Endothelial cell of umbilical vein (primary cell): ENCODE data around the gene SLC8A1. TPM values are rescaled to one million over a fixed set of nuclear protein-coding genes. Genes with fewer than 3 reads are reported as not detected.

ENCODE experiments used
- BruUV-seq: library from RNA; stranded (reverse); fragments of 400-500 nt; replicated peaks from 2 replicates; lab custom pipeline; 2021; lab: Mats Ljungman, UMichigan
- CTCF ChIA-PET: fragments of 300-600, 350-600 bp; sonication (Branson Sonifier 250); formaldehyde crosslinking; loops from one replicate; lab custom pipeline; 2021; ENCODE audit warnings: antibody characterized with exemption, inconsistent platforms; lab: Charles Lee
- POLR2A ChIA-PET: fragments of 300-600, 350-600 bp; sonication (Branson Sonifier 250); formaldehyde crosslinking; loops from one replicate; lab custom pipeline; 2021; ENCODE audit warnings: antibody characterized with exemption, inconsistent platforms; lab: Charles Lee
- DNase-seq: peaks from one replicate; pipeline ENCODE4 v3.0.0-alpha.2; 2011; ENCODE audit warnings: low read depth, low spot score
- FAIRE-seq: peaks from 2 replicates; lab custom pipeline; 2011; peaks lifted over from hg19 to GRCh38; lab: Jason Lieb, UNC
- H2AFZ ChIP-seq: 2 replicates; pipeline ENCODE4 v1.6.0; 2012; ENCODE audit warnings: low read depth, low read length, control low read depth, inconsistent platforms
- H3K27ac ChIP-seq: 2 replicates; pipeline ENCODE4 v1.5.1; 2011; ENCODE audit warnings: low read depth, mild to moderate bottlenecking, control low read depth, low read length, moderate library complexity; ENCODE audit not compliant: insufficient read depth
- H3K27me3 ChIP-seq, 2 experiments: 2 replicates each; pipeline versions ENCODE4 v1.6.0 to v1.6.1; 2011; ENCODE audit warnings: low read length in 2 of 2, mixed read lengths in 1 of 2; ENCODE audit not compliant: control insufficient read depth in 2 of 2, insufficient read depth in 2 of 2
- H3K36me3 ChIP-seq, 2 experiments: 2 replicates in 1 of 2; 3 replicates in 1 of 2; pipeline ENCODE4 v1.5.1; 2011; ENCODE audit warnings: low read length in 2 of 2, mild to moderate bottlenecking in 1 of 2, moderate library complexity in 1 of 2; ENCODE audit not compliant: control insufficient read depth in 2 of 2, insufficient read depth in 2 of 2; ENCODE audit errors: extremely low read depth in 1 of 2
- H3K4me1 ChIP-seq: 3 replicates; pipeline ENCODE4 v1.5.1; 2011; ENCODE audit warnings: mild to moderate bottlenecking, low read length; ENCODE audit not compliant: control insufficient read depth, insufficient read depth; ENCODE audit errors: extremely low read depth
- H3K4me2 ChIP-seq: 2 replicates; pipeline ENCODE4 v1.6.1; 2011; ENCODE audit warnings: low read length, control low read depth, mixed read lengths; ENCODE audit not compliant: insufficient read depth
- H3K4me3 ChIP-seq, 3 experiments: fragments of 200-600 bp in 1 of 3; sonication (generic), shearing (Covaris generic) in 1 of 3; replicated peaks in 1 of 3; 2 replicates each; pipeline ENCODE4 v1.5.1; 2011 to 2016; ENCODE audit warnings: control low read depth in 3 of 3, low read length in 3 of 3, mild to moderate bottlenecking in 2 of 3, inconsistent platforms in 1 of 3, low read depth in 1 of 3, moderate library complexity in 1 of 3; ENCODE audit not compliant: insufficient read depth in 1 of 3
- H3K79me2 ChIP-seq: 2 replicates; pipeline ENCODE4 v1.6.0; 2012; ENCODE audit warnings: low read length, inconsistent platforms; ENCODE audit not compliant: control insufficient read depth, insufficient read depth
- H3K9ac ChIP-seq: replicated peaks from 2 replicates; pipeline ENCODE3; 2011; ENCODE audit warnings: low read length, control low read depth; ENCODE audit not compliant: insufficient read depth; ENCODE audit errors: extremely low read depth
- H3K9me1 ChIP-seq: replicated peaks from 3 replicates; pipeline ENCODE4 v1.6.0; 2011; ENCODE audit warnings: mild to moderate bottlenecking, low read length; ENCODE audit not compliant: control insufficient read depth, insufficient read depth; ENCODE audit errors: extremely low read depth
- H3K9me3 ChIP-seq: replicated peaks from 2 replicates; pipeline ENCODE4 v1.5.1; 2012; ENCODE audit warnings: low read length, inconsistent platforms; ENCODE audit not compliant: control insufficient read depth, insufficient read depth
- H4K20me1 ChIP-seq: replicated peaks from 2 replicates; pipeline ENCODE3; 2011; ENCODE audit warnings: mild to moderate bottlenecking, low read length; ENCODE audit not compliant: control insufficient read depth, insufficient read depth; ENCODE audit errors: extremely low read depth
- CTCF ChIP-seq, 2 donors: IDR thresholded peaks; 1 replicate in 1 of 2; 2 replicates in 1 of 2; pipeline ENCODE4 v1.5.1; 2011; ENCODE audit warnings: low read length in 2 of 2, mild to moderate bottlenecking in 2 of 2, moderate library complexity in 2 of 2, control low read depth in 1 of 2, inconsistent platforms in 1 of 2, low read depth in 1 of 2; ENCODE audit not compliant: insufficient read depth in 1 of 2; ENCODE audit errors: extremely low read depth in 1 of 2
- EZH2 ChIP-seq: IDR thresholded peaks from 2 replicates; pipeline ENCODE4 v1.6.1; 2012; ENCODE audit warnings: borderline replicate concordance, low read depth, mild to moderate bottlenecking, moderate library complexity, low read length, inconsistent platforms; ENCODE audit not compliant: severe bottlenecking
- FOS ChIP-seq: IDR thresholded peaks from 2 replicates; pipeline ENCODE4 v1.6.1; 2011; ENCODE audit warnings: mild to moderate bottlenecking, low read length, moderate library complexity, borderline replicate concordance; ENCODE audit not compliant: insufficient read depth
- GATA2 ChIP-seq: IDR thresholded peaks from 2 replicates; pipeline ENCODE4 v1.7.0; 2011; ENCODE audit warnings: low read depth, mild to moderate bottlenecking, moderate library complexity, mixed read lengths, low read length; ENCODE audit not compliant: insufficient read length, insufficient read depth
- JUN ChIP-seq: IDR thresholded peaks from 2 replicates; pipeline ENCODE4 v1.6.1; 2011; ENCODE audit warnings: borderline replicate concordance, low read depth; ENCODE audit not compliant: insufficient read length, insufficient read depth
- MAX ChIP-seq: IDR thresholded peaks from 2 replicates; pipeline ENCODE4 v1.6.1; 2011; ENCODE audit not compliant: insufficient read depth, insufficient read length
- MYC ChIP-seq: IDR thresholded peaks from one replicate; pipeline ENCODE4 v1.6.1; 2011; ENCODE audit warnings: mild to moderate bottlenecking, low read depth, low read length
- POLR2A ChIP-seq: IDR thresholded peaks from 2 replicates; pipeline ENCODE4 v1.6.1; 2012; ENCODE audit warnings: low read depth, mild to moderate bottlenecking, control low read depth, low read length
- POLR2AphosphoS5 ChIP-seq: IDR thresholded peaks from 2 replicates; pipeline ENCODE4 v1.6.1; 2012; ENCODE audit warnings: low read depth, mild to moderate bottlenecking, control low read depth, low read length, moderate library complexity; ENCODE audit not compliant: insufficient read depth
- dilution Hi-C: fragments of 300-500 bp; cut with MboI; formaldehyde crosslinking; loops from one replicate; pipeline ENCODE4 v1.15.0; 2019; ENCODE audit warnings: low sequenced_read_pairs; ENCODE audit not compliant: extremely low pct_ligation_motif_present
- intact Hi-C: fragments of 100-400 bp; cut with micrococcal nuclease; formaldehyde crosslinking; loops from one replicate; pipeline ENCODE4 v1.10.0; 2022
- polyA plus RNA-seq, 4 experiments: library from polyadenylated mRNA; depleted of rRNA in 3 of 4; stranded (reverse) in 3 of 4; unstranded in 1 of 4; fragments of >200 nt; gene quantifications; 2 replicates each; pipeline versions ENCODE4 v1.2.1 to v1.2.3, GENCODE V29; 2011 to 2012; ENCODE audit warnings: missing spikeins in 1 of 4
- total RNA-seq: library from RNA; stranded (reverse); gene quantifications from 2 replicates; pipeline ENCODE4 v1.2.3, GENCODE V29; 2021

Gene SLC8A1
- total and polyA plus RNA-seq, 2 donors (not counting 3 experiments of a cell fraction or from before 2014, with no cell fraction given): 0.19 to 1.8 TPM

GRCh38 chr2:40255103-40255502 lies 196.8 kb downstream of the SLC8A1 start:
- BruUV-seq: no TSS peak
- no peaks in the 10 kb centered on the region for H3K36me3 ChIP-seq
- H3K9ac ChIP-seq: no peak overlapping the region
- no peak for DNase-seq
- no peak overlapping the region for H3K27ac ChIP-seq
- no peak overlapping the region for H3K4me3 ChIP-seq
- H4K20me1 ChIP-seq: no peaks in the 10 kb centered on the region
- CTCF ChIA-PET: no interaction called here
- TF ChIP-seq JUN: no peak
- no peak for TF ChIP-seq MYC
- no peak for TF ChIP-seq POLR2AphosphoS5
- no peak for TF ChIP-seq POLR2A
- no peak for TF ChIP-seq CTCF (IDR thresholded peaks at IDR 0.05; ENCODE audit: extremely low read depth in 1 of 2, insufficient read depth in 1 of 2, low read depth in 1 of 2, low read length in 2 of 2)
- no peak for TF ChIP-seq MAX
- TF ChIP-seq GATA2: no peak
- TF ChIP-seq EZH2: no peak
- no peak for TF ChIP-seq FOS
- intact Hi-C loops (no loop called here), dilution Hi-C loops (no loop called here)
- no peaks in the 10 kb centered on the region for H3K9me3 ChIP-seq
- no peaks in the 10 kb centered on the region for H3K9me1 ChIP-seq
- H3K79me2 ChIP-seq: no peaks in the 10 kb centered on the region
- H3K4me1 ChIP-seq: no peaks in the 10 kb centered on the region
- POLR2A ChIA-PET: no interaction called here
- H3K4me2 ChIP-seq: no peak overlapping the region
- no peak overlapping the region for H2AFZ ChIP-seq
- FAIRE-seq: no peak
- H3K27me3 ChIP-seq: no peaks in the 10 kb centered on the region
